H1 (cell line): ENCODE measurements around the gene DENND6B. TPM values are rescaled to one million over a fixed set of nuclear protein-coding genes. Genes with fewer than 3 reads are reported as not detected.

Source experiments
- CTCF ChIA-PET: fragments of 300-600 bp; sonication (Branson Sonifier 250); formaldehyde crosslinking; loops from one replicate; lab custom pipeline; 2021; ENCODE audit not compliant: partially characterized antibody; lab: Charles Lee
- POLR2A ChIA-PET: fragments of 300-600 bp; sonication (Branson Sonifier 250); formaldehyde crosslinking; loops from one replicate; lab custom pipeline; 2021; ENCODE audit warnings: inconsistent platforms; ENCODE audit not compliant: partially characterized antibody; lab: Charles Lee
- DNase-seq, 2 experiments: peaks; one replicate each; pipeline versions ENCODE4 v3.0.0 to v3.0.0-alpha.2; 2010 to 2022; ENCODE audit warnings: low spot score in 2 of 2, low read depth in 1 of 2, mixed read lengths in 1 of 2
- FAIRE-seq: peaks from 2 replicates; lab custom pipeline; 2011; peaks lifted over from hg19 to GRCh38; lab: Jason Lieb, UNC
- H2AFZ ChIP-seq: 2 replicates; pipeline ENCODE4 v1.8.1; 2012; ENCODE audit warnings: low read length, inconsistent platforms
- H2AK5ac ChIP-seq: 2 replicates; pipeline ENCODE4 v1.6.1; 2013; ENCODE audit warnings: low read depth, low read length
- H2BK120ac ChIP-seq: replicated peaks from 2 replicates; pipeline ENCODE3; 2013; ENCODE audit warnings: low read depth, low read length, inconsistent platforms
- H2BK12ac ChIP-seq: 2 replicates; pipeline ENCODE4 v1.6.1; 2013; ENCODE audit warnings: low read depth, low read length
- H2BK15ac ChIP-seq: 2 replicates; pipeline ENCODE4 v1.6.1; 2013; ENCODE audit warnings: low read length
- H2BK20ac ChIP-seq: 2 replicates; pipeline ENCODE4 v1.6.1; 2013; ENCODE audit warnings: low read length
- H2BK5ac ChIP-seq: 2 replicates; pipeline ENCODE4 v1.6.1; 2013; ENCODE audit warnings: low read depth, low read length
- H3K14ac ChIP-seq: 2 replicates; pipeline ENCODE4 v1.6.1; 2013; ENCODE audit warnings: inconsistent platforms; ENCODE audit not compliant: insufficient read length
- H3K18ac ChIP-seq: 2 replicates; pipeline ENCODE4 v1.6.1; 2013; ENCODE audit warnings: low read length; ENCODE audit errors: extremely low read depth
- H3K23ac ChIP-seq: 2 replicates; pipeline ENCODE4 v1.6.1; 2013; ENCODE audit warnings: inconsistent platforms; ENCODE audit not compliant: insufficient read length
- H3K23me2 ChIP-seq: 2 replicates; pipeline ENCODE4 v1.6.1; 2013; ENCODE audit warnings: low read depth, low read length
- H3K27ac ChIP-seq: 2 replicates; pipeline ENCODE4 v1.6.1; 2011; ENCODE audit warnings: low read depth, low read length, inconsistent platforms
- H3K27me3 ChIP-seq, 4 experiments: replicated peaks in 1 of 4; 1 replicate in 1 of 4; 2 replicates in 3 of 4; pipeline versions ENCODE4 v1.6.1 to v1.8.1; 2011 to 2013; ENCODE audit warnings: low read length in 3 of 4, mild to moderate bottlenecking in 3 of 4, inconsistent platforms in 2 of 4, mixed read lengths in 2 of 4, moderate library complexity in 1 of 4; ENCODE audit not compliant: control insufficient read depth in 3 of 4, insufficient read depth in 3 of 4; ENCODE audit errors: extremely low read depth in 1 of 4
- H3K36me3 ChIP-seq, 4 experiments: 2 replicates each; pipeline versions ENCODE4 v1.6.1 to v1.8.1; 2011 to 2013; ENCODE audit warnings: mild to moderate bottlenecking in 4 of 4, low read length in 3 of 4, moderate library complexity in 2 of 4, control low read depth in 1 of 4, inconsistent platforms in 1 of 4; ENCODE audit not compliant: insufficient read depth in 4 of 4, control insufficient read depth in 2 of 4
- H3K4ac ChIP-seq: replicated peaks from 2 replicates; pipeline ENCODE3; 2013; ENCODE audit warnings: low read length, low read depth, mixed read lengths, inconsistent platforms; ENCODE audit not compliant: insufficient read length
- H3K4me1 ChIP-seq, 4 experiments: replicated peaks in 1 of 4; 1 replicate in 1 of 4; 2 replicates in 3 of 4; pipeline versions ENCODE4 v1.6.1 to v1.8.1; 2011 to 2013; ENCODE audit warnings: low read length in 3 of 4, inconsistent platforms in 2 of 4, mixed read lengths in 1 of 4; ENCODE audit not compliant: insufficient read depth in 4 of 4, control insufficient read depth in 3 of 4
- H3K4me2 ChIP-seq, 2 experiments: 2 replicates each; pipeline versions ENCODE4 v1.6.1 to v1.8.1; 2011 to 2013; ENCODE audit warnings: low read depth in 2 of 2, low read length in 2 of 2, control low read depth in 1 of 2, inconsistent platforms in 1 of 2, mild to moderate bottlenecking in 1 of 2; ENCODE audit not compliant: insufficient read depth in 1 of 2
- H3K4me3 ChIP-seq, 4 experiments: fragments of 200-600, 300-600 bp in 1 of 4; sonication (generic), shearing (Covaris generic), sonication (Bioruptor Twin) in 1 of 4; 2 replicates each; pipeline versions ENCODE4 v1.5.1 to v1.8.1; 2011 to 2016; ENCODE audit warnings: low read length in 4 of 4, low read depth in 3 of 4, control low read depth in 2 of 4, inconsistent platforms in 2 of 4, mild to moderate bottlenecking in 2 of 4, mixed read lengths in 1 of 4, moderate library complexity in 1 of 4; ENCODE audit not compliant: insufficient read depth in 2 of 4; ENCODE audit errors: extremely low read depth in 1 of 4
- H3K56ac ChIP-seq: replicated peaks from 2 replicates; pipeline ENCODE3; 2013; ENCODE audit warnings: low read depth, mild to moderate bottlenecking, mixed read lengths, low read length, inconsistent platforms; ENCODE audit not compliant: insufficient read length
- H3K79me1 ChIP-seq: 2 replicates; pipeline ENCODE4 v1.6.1; 2013; ENCODE audit warnings: low read depth, low read length, control low read depth
- H3K79me2 ChIP-seq, 2 experiments: 2 replicates each; pipeline versions ENCODE4 v1.6.1 to v1.8.1; 2012 to 2013; ENCODE audit warnings: low read length in 2 of 2, mild to moderate bottlenecking in 2 of 2, inconsistent platforms in 1 of 2; ENCODE audit not compliant: insufficient read depth in 2 of 2, control insufficient read depth in 1 of 2
- H3K9ac ChIP-seq, 4 experiments: replicated peaks in 1 of 4; 1 replicate in 1 of 4; 2 replicates in 3 of 4; pipeline versions ENCODE4 v1.6.1 to v1.8.1; 2011 to 2013; ENCODE audit warnings: low read depth in 3 of 4, low read length in 3 of 4, control low read depth in 2 of 4, mild to moderate bottlenecking in 2 of 4, moderate library complexity in 2 of 4, inconsistent platforms in 1 of 4; ENCODE audit errors: extremely low read depth in 1 of 4
- H3K9me3 ChIP-seq, 2 experiments: 2 replicates each; pipeline versions ENCODE4 v1.6.1 to v1.8.1; 2012 to 2013; ENCODE audit warnings: mild to moderate bottlenecking in 2 of 2, moderate library complexity in 2 of 2, control low read depth in 1 of 2, inconsistent platforms in 1 of 2, low read depth in 1 of 2, low read length in 1 of 2, mixed read lengths in 1 of 2; ENCODE audit not compliant: insufficient read depth in 2 of 2
- H4K20me1 ChIP-seq, 2 experiments: replicated peaks in 1 of 2; 2 replicates each; pipeline versions ENCODE3 to v1.8.1; 2011 to 2013; ENCODE audit warnings: inconsistent platforms in 2 of 2, low read length in 2 of 2, mild to moderate bottlenecking in 1 of 2; ENCODE audit not compliant: insufficient read depth in 2 of 2, control insufficient read depth in 1 of 2
- H4K5ac ChIP-seq: 2 replicates; pipeline ENCODE4 v1.6.1; 2013; ENCODE audit warnings: low read length, low read depth, mixed read lengths, inconsistent platforms; ENCODE audit not compliant: insufficient read length
- H4K8ac ChIP-seq: 2 replicates; pipeline ENCODE4 v1.8.0; 2013; ENCODE audit warnings: mild to moderate bottlenecking, moderate library complexity, low read length, inconsistent platforms; ENCODE audit not compliant: insufficient read depth; ENCODE audit errors: extremely low read depth
- H4K91ac ChIP-seq: replicated peaks from 2 replicates; pipeline ENCODE3; 2013; ENCODE audit warnings: low read length, mixed read lengths, inconsistent platforms; ENCODE audit not compliant: insufficient read length
- BCL11A ChIP-seq, 2 experiments: IDR thresholded peaks; one replicate each; pipeline ENCODE4 v1.6.1; 2011; ENCODE audit warnings: low read depth in 2 of 2, low read length in 2 of 2, mild to moderate bottlenecking in 2 of 2
- CBX8 ChIP-seq: fragments of 300-800, 300-1000 bp; sonication (generic); IDR thresholded peaks from 2 replicates; pipeline ENCODE4 v1.7.1; 2016; ENCODE audit warnings: low read depth, low read length, borderline replicate concordance
- CHD2 ChIP-seq: IDR thresholded peaks from 2 replicates; pipeline ENCODE4 v1.6.1; 2012; ENCODE audit warnings: low read length, improper control_type of control experiment
- FOSL1 ChIP-seq: IDR thresholded peaks from 2 replicates; pipeline ENCODE4 v1.6.1; 2011; ENCODE audit warnings: mild to moderate bottlenecking, low read depth, low read length, moderate library complexity; ENCODE audit not compliant: insufficient read depth
- GTF2F1 ChIP-seq: IDR thresholded peaks from 2 replicates; pipeline ENCODE4 v1.6.1; 2012; ENCODE audit warnings: low read depth, low read length, improper control_type of control experiment, borderline replicate concordance
- KDM4A ChIP-seq: IDR thresholded peaks from one replicate; pipeline ENCODE4 v1.7.1; 2012; ENCODE audit warnings: low read depth, mild to moderate bottlenecking, moderate library complexity, low read length, inconsistent platforms; ENCODE audit not compliant: severe bottlenecking
- POU5F1 ChIP-seq: IDR thresholded peaks from 2 replicates; pipeline ENCODE4 v1.6.1; 2011; ENCODE audit warnings: low read depth, mild to moderate bottlenecking, low read length, moderate library complexity
- RAD21 ChIP-seq, 2 experiments: IDR thresholded peaks in 1 of 2; conservative IDR thresholded peaks in 1 of 2; 2 replicates each; pipeline ENCODE4 v1.6.1; 2011; ENCODE audit warnings: low read depth in 2 of 2, low read length in 2 of 2, improper control_type of control experiment in 1 of 2, inconsistent platforms in 1 of 2, mild to moderate bottlenecking in 1 of 2, moderate library complexity in 1 of 2
- SIX5 ChIP-seq: IDR thresholded peaks from 2 replicates; pipeline ENCODE4 v1.6.1; 2011; ENCODE audit warnings: mild to moderate bottlenecking, low read depth, low read length
- SP2 ChIP-seq: IDR thresholded peaks from 2 replicates; pipeline ENCODE4 v1.6.1; 2012; ENCODE audit warnings: mild to moderate bottlenecking, low read length, inconsistent platforms
- TBP ChIP-seq: IDR thresholded peaks from 2 replicates; pipeline ENCODE4 v1.6.1; 2011; ENCODE audit warnings: low read depth, low read length, improper control_type of control experiment
- WGBS, 2 experiments: shearing (Covaris generic) in 1 of 2; methylation state at CpG; one replicate each; pipeline versions ENCODE4 v1.1.6 to v1.1.7; 2013 to 2015; ENCODE audit warnings: low lambda C conversion rate in 2 of 2, mixed read lengths in 2 of 2, inconsistent platforms in 1 of 2, low coverage in 1 of 2, missing lambda C conversion rate in 1 of 2; ENCODE audit not compliant: insufficient replicate concordance in 2 of 2, insufficient coverage in 1 of 2, insufficient read length in 1 of 2; ENCODE audit errors: extremely low coverage in 1 of 2, missing lambda C conversion rate in 1 of 2; 5-methylcytosine and 5-hydroxymethylcytosine counted together
- polyA plus RNA-seq, 7 experiments: library from polyadenylated mRNA; depleted of rRNA in 3 of 7; stranded (reverse) in 5 of 7; unstranded in 2 of 7; fragments of >200 nt in 5 of 7; fragments of 200-250 nt in 2 of 7; gene quantifications; 1 replicate in 5 of 7; 2 replicates in 1 of 7; 4 replicates in 1 of 7; pipeline versions ENCODE4 v1.2.1 to v1.2.3, GENCODE V29; 2011 to 2013; ENCODE audit warnings: missing spikeins in 2 of 7, mixed read lengths in 2 of 7
- total RNA-seq: library from RNA; stranded (reverse); fragmentation: NEBNext Ultra II Directional; extraction: Animal tissue kit (Norgen Biotek cat#: 25700); gene quantifications from 2 replicates; pipeline ENCODE4 v1.2.1, GENCODE V29; 2021
- TF ChIP-seq, protein P1 (sequence below): IDR thresholded peaks from 2 replicates; pipeline ENCODE4 v1.6.1; 2012; ENCODE audit warnings: inconsistent platforms
- TF ChIP-seq, protein P2 (sequence below): IDR thresholded peaks from 2 replicates; pipeline ENCODE4 v1.6.1; 2012; ENCODE audit warnings: inconsistent platforms

DENND6B gene
- total and polyA plus RNA-seq, 2 of the 8 experiments (the other 6 are each of a cell fraction or from before 2014, with no cell fraction given) = 1.1 to 1.9 TPM

DNA sequence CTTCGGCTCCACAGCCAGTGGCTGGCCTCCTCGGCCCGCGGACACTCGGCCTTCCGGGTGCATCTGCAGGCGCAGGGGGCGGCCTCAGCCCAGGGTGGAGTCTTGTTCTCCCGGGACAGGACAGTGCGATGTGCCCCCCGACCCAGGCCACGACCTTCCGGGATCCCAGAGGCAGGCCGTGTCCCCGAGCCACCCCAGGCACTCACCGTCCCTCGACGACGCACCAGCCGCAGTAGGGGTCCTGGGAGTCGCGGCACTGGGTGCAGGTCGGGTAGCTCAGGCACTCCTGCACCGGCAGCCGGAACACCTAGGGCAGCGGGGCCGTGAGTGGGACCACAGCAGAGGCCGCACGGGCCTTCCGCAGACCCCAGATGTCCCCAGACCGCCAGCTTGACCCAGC is 39.1 kb downstream of the DENND6B start:
- H4K20me1 ChIP-seq = peaks cover 8 to 28% of the 10 kb centered on the region in 2 experiments
- no peak for FAIRE-seq
- no peak overlapping the region for H2BK20ac ChIP-seq
- WGBS, 2 experiments = 94% methylated on average over 29 of the region's 31 CpGs; no CpG with 5 or more reads in 1 of the 2 experiments
- H2BK12ac ChIP-seq = no peak overlapping the region
- H3K4me1 ChIP-seq = peaks cover 0 to 9% (median 5%) of the 10 kb centered on the region in 4 experiments; a peak in 6 of 7 replicates
- H3K4me3 ChIP-seq = no peak overlapping the region
- H4K5ac ChIP-seq = no peak overlapping the region
- no peak overlapping the region for H3K18ac ChIP-seq
- ChIA-PET POLR2A (interaction anchor here (0.9 to 1.3 kb wide), 2 partner anchors 11 to 12 kb away, joined by 3 to 4 read pairs; no protein-coding TSS in a partner anchor), CTCF (interaction anchor here (1.0 to 1.1 kb wide), 3 partner anchors 11 to 38 kb away, joined by 3 to 5 read pairs (median 3); no protein-coding TSS in a partner anchor)
- no peak overlapping the region for H2BK120ac ChIP-seq
- no peaks in the 10 kb centered on the region for H3K9me3 ChIP-seq
- H3K14ac ChIP-seq = no peak overlapping the region
- H2AK5ac ChIP-seq = no peak overlapping the region
- no peak overlapping the region for H4K91ac ChIP-seq
- H2AFZ ChIP-seq = no peak overlapping the region
- H3K23ac ChIP-seq = no peak overlapping the region
- H3K4me2 ChIP-seq = no peak overlapping the region
- no peak overlapping the region for H2BK15ac ChIP-seq
- no peak overlapping the region for H3K27ac ChIP-seq
- no peak overlapping the region for H3K56ac ChIP-seq
- peak overlapping the region; percentile 25; the same call in 1 of the 2 replicates for H4K8ac ChIP-seq
- H3K23me2 ChIP-seq = no peaks in the 10 kb centered on the region
- peaks cover 11% of the 10 kb centered on the region for H3K79me1 ChIP-seq
- no peak overlapping the region for H3K9ac ChIP-seq
- no peak overlapping the region for H3K4ac ChIP-seq
- H2BK5ac ChIP-seq = no peak overlapping the region
- no peaks in the 10 kb centered on the region for H3K27me3 ChIP-seq
- no peak for DNase-seq
- H3K79me2 ChIP-seq = peaks cover 0 to 24% of the 10 kb centered on the region in 2 experiments; a peak in 2 of 4 replicates
- peaks cover 8 to 59% (median 12%) of the 10 kb centered on the region in 4 experiments; a peak in 7 of 8 replicates for H3K36me3 ChIP-seq
- TF ChIP-seq SP2 (no peak), RAD21 (IDR thresholded peaks at IDR 0.05 in 1 of 2, conservative IDR thresholded peaks at IDR 0.05 in 1 of 2; ENCODE audit: low read depth in 2 of 2, low read length in 2 of 2) (no peak), SIX5 (no peak), FOSL1 (no peak), CHD2 (no peak), CBX8 (no peak), GTF2F1 (no peak), POU5F1 (no peak), KDM4A (no peak), TBP (no peak), BCL11A (IDR thresholded peaks at IDR 0.05; ENCODE audit: low read depth in 2 of 2, low read length in 2 of 2) (no peak)
- TF ChIP-seq, protein P1, sequence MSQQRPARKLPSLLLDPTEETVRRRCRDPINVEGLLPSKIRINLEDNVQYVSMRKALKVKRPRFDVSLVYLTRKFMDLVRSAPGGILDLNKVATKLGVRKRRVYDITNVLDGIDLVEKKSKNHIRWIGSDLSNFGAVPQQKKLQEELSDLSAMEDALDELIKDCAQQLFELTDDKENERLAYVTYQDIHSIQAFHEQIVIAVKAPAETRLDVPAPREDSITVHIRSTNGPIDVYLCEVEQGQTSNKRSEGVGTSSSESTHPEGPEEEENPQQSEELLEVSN = no peak
- TF ChIP-seq, protein P2, sequence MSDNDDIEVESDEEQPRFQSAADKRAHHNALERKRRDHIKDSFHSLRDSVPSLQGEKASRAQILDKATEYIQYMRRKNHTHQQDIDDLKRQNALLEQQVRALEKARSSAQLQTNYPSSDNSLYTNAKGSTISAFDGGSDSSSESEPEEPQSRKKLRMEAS = no peak
